ENCODE measurements around the gene RPH3AL.

DNA sequence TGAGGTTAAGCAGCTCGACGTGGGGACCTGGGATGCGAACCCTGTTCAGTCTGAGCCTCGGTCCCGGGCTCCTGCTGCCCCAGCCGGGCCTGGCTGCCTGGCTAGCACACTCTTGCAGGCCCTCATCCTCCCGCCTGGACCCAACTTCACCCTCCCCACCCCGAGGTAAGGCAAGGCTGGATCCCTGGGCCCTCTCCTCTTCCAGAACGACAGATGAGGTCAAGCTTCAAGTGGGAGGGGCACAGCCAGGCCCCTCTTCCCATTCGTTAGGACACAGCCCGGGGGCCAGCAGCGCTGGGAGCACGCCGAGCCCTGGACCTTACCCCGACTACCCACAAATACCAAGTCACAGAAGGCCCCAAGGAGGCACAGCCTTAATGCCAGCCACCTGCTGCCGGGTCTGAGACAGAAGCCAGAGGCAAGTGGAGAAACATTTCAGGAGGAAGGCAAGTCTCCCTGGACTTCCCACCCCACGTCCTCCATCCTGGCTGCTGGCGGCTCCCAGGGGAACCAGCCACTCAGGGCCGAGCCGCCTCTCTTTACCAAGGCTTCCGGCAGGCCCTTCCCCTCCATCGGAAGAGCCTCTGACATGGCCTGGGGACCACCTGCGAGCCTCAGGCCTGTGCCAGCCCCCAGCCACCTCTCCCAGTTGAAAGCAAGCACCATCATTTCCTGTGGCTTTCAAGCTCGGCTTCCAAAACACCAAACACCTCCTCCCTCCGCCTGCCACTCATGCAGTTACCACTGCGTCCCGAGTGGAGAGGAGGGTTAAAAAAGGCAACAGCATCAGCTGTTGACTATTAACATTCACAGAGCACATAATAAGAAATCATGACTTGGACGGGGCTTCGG, 59.9 kb downstream of the RPH3AL start:
- TF ChIP-seq POLR2A (IDR thresholded peaks at IDR 0.05; ENCODE audit: low read depth, low read length) (no peak), EP300 (IDR thresholded peaks at IDR 0.05; ENCODE audit: borderline replicate concordance in 1 of 2, control insufficient read depth in 1 of 2, low read depth in 2 of 2, low read length in 2 of 2) (no peak), EZH2 (IDR thresholded peaks at IDR 0.05; ENCODE audit: borderline replicate concordance, control insufficient read depth, low read depth, low read length) (no peak), ESRRA (IDR thresholded peaks at IDR 0.05; ENCODE audit: low read length) (no peak), CBX3 (IDR thresholded peaks at IDR 0.05; ENCODE audit: borderline replicate concordance, low read depth) (no peak), HDAC6 (IDR thresholded peaks at IDR 0.05; ENCODE audit: unreplicated experiment) (no peak), PAX5 (IDR thresholded peaks at IDR 0.05; ENCODE audit: borderline replicate concordance, low read depth, low read length) (no peak), EGR1 (IDR thresholded peaks at IDR 0.05; ENCODE audit: borderline replicate concordance in 1 of 2, low read depth in 2 of 2, low read length in 2 of 2) (no peak), POLR2AphosphoS5 (IDR thresholded peaks at IDR 0.05; ENCODE audit: low read length) (no peak)
- TF ChIP-seq, protein P1, sequence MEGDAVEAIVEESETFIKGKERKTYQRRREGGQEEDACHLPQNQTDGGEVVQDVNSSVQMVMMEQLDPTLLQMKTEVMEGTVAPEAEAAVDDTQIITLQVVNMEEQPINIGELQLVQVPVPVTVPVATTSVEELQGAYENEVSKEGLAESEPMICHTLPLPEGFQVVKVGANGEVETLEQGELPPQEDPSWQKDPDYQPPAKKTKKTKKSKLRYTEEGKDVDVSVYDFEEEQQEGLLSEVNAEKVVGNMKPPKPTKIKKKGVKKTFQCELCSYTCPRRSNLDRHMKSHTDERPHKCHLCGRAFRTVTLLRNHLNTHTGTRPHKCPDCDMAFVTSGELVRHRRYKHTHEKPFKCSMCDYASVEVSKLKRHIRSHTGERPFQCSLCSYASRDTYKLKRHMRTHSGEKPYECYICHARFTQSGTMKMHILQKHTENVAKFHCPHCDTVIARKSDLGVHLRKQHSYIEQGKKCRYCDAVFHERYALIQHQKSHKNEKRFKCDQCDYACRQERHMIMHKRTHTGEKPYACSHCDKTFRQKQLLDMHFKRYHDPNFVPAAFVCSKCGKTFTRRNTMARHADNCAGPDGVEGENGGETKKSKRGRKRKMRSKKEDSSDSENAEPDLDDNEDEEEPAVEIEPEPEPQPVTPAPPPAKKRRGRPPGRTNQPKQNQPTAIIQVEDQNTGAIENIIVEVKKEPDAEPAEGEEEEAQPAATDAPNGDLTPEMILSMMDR (IDR thresholded peaks at IDR 0.05 in 2 of 3, conservative IDR thresholded peaks at IDR 0.05 in 1 of 3; ENCODE audit: control insufficient read depth in 2 of 3, extremely low read depth in 1 of 3, insufficient read depth in 1 of 3, low read depth in 3 of 3, low read length in 3 of 3): no peak
- TF ChIP-seq, protein P2, sequence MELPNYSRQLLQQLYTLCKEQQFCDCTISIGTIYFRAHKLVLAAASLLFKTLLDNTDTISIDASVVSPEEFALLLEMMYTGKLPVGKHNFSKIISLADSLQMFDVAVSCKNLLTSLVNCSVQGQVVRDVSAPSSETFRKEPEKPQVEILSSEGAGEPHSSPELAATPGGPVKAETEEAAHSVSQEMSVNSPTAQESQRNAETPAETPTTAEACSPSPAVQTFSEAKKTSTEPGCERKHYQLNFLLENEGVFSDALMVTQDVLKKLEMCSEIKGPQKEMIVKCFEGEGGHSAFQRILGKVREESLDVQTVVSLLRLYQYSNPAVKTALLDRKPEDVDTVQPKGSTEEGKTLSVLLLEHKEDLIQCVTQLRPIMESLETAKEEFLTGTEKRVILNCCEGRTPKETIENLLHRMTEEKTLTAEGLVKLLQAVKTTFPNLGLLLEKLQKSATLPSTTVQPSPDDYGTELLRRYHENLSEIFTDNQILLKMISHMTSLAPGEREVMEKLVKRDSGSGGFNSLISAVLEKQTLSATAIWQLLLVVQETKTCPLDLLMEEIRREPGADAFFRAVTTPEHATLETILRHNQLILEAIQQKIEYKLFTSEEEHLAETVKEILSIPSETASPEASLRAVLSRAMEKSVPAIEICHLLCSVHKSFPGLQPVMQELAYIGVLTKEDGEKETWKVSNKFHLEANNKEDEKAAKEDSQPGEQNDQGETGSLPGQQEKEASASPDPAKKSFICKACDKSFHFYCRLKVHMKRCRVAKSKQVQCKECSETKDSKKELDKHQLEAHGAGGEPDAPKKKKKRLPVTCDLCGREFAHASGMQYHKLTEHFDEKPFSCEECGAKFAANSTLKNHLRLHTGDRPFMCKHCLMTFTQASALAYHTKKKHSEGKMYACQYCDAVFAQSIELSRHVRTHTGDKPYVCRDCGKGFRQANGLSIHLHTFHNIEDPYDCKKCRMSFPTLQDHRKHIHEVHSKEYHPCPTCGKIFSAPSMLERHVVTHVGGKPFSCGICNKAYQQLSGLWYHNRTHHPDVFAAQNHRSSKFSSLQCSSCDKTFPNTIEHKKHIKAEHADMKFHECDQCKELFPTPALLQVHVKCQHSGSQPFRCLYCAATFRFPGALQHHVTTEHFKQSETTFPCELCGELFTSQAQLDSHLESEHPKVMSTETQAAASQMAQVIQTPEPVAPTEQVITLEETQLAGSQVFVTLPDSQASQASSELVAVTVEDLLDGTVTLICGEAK (IDR thresholded peaks at IDR 0.05; ENCODE audit: borderline replicate concordance): no peak
- TF ChIP-seq, protein P3, sequence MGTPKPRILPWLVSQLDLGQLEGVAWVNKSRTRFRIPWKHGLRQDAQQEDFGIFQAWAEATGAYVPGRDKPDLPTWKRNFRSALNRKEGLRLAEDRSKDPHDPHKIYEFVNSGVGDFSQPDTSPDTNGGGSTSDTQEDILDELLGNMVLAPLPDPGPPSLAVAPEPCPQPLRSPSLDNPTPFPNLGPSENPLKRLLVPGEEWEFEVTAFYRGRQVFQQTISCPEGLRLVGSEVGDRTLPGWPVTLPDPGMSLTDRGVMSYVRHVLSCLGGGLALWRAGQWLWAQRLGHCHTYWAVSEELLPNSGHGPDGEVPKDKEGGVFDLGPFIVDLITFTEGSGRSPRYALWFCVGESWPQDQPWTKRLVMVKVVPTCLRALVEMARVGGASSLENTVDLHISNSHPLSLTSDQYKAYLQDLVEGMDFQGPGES (IDR thresholded peaks at IDR 0.05): no peak
- TF ChIP-seq, protein P4, sequence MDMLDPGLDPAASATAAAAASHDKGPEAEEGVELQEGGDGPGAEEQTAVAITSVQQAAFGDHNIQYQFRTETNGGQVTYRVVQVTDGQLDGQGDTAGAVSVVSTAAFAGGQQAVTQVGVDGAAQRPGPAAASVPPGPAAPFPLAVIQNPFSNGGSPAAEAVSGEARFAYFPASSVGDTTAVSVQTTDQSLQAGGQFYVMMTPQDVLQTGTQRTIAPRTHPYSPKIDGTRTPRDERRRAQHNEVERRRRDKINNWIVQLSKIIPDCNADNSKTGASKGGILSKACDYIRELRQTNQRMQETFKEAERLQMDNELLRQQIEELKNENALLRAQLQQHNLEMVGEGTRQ (IDR thresholded peaks at IDR 0.05; ENCODE audit: borderline replicate concordance, low read depth, low read length): no peak
